Activated CD8-positive, alpha-beta memory T cell treated with anti-CD3 and anti-CD28 coated beads, Interleukin-2, amount 50 U/mL, for 4 hours (primary cell): ENCODE results near the gene BTBD9.
"Not testable (repeated sequence)": the region's sequence is repeated elsewhere in the genome, so short reads cannot be mapped to it uniquely, and the experiment has no call there.

Source experiments
- DNase-seq: peaks from one replicate; pipeline ENCODE4 v3.0.0-alpha.2; 2020

BTBD9 gene

DNA sequence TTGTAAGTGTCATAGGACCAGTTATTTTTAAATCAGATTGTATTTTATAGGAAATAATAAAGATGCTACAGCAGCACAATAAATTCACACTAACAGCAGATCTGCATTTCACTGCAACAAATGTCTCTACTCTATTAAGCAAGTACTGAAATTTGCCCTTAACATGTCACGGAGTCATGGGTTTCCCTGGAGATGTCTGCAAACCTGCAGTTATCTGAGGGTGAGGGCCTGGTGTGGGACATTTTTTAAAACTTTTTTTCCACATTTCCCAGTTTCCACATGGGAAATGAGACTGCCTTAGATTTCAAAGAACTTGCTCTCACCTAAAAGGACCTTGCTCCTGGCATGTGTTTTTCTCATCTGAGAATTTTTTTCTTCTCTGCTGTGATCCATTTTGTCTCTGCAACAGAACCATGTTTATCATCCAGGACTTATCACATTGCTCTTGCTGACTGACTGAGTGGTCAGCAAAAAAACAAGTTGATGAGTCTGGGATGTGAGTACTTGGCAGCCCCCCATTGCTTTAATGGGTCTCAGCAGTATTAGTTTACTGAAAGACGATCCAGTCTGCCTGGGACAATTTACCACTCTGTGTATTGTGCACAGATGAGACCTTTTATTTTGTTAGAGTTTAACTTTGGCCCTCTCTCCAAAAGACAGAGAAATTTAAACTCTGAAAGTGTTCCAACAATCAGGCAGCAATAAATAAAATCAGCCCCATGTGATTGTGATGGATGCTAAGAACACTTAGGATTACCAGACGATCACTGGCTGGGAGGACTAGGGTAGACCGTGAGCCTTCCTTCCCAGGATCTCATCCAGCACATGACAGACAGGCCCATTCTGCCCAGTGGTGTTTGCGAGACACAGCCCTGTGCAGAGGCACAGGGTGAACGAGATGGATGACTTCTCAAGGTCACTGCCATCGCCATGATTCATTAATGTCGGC lies 268.8 kb downstream of the BTBD9 start:
- no peak for DNase-seq

DNA sequence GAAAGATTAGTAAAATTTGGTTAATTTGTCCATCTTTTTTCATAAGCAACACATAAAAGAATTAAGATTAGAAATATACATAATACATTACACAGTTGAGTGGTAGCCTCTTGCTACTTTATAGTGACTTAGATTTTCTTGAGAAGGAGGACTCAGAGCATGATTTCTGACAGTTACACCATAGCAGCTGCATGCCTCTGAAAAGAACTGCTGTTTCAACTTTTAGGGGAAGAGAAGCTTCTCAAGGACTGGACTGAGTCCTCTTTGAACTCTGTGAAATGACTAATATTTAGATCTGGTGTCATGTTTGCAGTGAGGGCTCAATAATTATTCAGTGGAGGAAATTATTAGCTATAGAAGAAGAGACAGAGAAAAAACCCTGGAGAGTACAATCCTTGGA lies 272.5 kb downstream of the BTBD9 start:
- no peak for DNase-seq

DNA sequence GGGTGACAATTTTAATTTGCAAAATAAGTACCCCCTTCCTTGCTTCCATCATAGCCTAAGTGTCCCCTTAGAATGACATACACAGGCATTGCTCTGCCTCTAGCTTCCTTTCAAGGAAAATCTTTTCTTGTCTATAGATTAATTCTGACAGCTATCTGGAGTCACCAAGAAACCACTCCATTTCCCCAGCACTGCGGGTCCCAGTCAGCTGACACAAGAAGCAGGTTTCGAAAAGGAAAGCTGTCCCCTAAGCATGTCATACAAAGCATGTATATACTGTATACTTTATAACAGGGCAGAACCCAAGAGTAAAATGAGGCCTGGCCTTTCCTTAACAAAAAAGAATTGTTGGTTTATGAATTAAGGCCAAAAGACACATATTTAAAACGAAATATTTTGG lies 273.5 kb downstream of the BTBD9 start:
- DNase-seq, result no peak

DNA sequence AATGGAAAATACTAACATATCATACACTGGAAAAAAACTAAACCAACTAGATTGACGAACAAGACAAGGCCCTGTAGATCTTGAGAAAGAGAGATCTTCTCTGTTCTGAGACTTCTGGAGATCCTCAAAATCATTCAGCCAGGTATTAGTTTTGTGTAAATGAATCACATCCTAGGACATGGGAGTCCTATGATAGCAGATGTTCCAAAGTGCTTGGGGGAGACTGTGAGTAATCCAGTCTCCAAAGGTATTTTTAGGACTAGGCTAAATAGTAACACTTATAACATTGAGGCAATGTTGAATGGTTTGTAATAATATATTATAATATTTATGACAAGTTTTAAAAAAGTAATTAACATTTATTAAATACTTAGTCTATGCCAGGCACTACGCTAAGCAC lies 275.0 kb downstream of the BTBD9 start:
- no peak for DNase-seq

DNA sequence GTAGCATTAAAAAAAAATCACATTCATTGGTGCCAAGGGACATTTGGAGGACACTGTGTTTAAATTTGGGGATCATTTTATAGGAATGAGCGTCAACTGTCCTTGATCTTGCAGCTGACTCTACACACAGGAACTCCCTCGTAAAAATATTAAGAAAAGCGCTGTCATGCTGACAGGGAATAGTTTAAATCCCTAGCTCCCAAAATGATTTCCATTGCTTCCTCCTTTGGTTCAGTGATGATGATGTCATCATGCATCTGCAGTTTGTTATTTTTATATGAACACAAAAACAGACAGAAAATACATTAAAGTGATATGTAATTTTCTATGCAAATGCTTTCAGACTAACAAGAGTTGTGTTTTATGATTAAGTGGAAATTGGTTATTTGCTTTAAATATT lies 275.6 kb downstream of the BTBD9 start:
- no peak for DNase-seq

DNA sequence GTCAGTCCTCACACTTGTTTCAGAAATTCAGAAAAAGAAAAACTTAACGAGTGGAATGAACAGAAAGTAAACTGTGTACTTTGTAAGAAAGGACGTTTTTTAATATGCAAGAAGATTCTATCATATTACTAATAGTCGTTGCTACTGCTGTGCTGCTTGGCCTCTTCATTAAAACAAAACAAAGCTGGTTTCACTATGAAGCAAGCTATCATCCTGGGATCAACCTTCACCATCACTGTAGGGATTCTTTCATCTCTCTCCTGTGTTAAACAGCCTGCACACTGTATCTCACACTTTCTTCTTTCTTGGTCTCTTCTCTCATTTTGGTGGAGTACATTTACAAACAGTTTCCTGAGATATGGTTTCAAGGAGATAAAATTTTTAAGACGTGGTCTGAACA lies 284.2 kb downstream of the BTBD9 start:
- DNase-seq, result no peak

DNA sequence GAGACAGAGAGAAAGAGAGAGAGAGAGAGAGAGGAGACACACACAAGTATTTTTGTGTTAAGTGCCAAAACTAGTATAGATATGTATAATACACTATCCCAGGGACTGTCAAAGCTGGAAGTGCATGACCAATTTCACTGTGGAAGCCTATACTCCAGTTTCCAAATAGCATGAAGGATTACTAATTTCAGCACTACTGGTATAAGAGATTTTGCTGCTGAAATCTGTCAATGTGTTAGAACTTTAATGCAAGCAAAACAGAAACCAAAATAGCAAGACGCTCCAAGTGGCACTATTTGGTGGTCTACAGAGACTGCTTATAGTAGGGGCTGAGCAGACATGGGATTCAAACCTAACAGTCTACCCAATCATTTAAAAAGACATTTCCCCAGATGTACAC lies 284.8 kb downstream of the BTBD9 start:
- DNase-seq, result no peak

DNA sequence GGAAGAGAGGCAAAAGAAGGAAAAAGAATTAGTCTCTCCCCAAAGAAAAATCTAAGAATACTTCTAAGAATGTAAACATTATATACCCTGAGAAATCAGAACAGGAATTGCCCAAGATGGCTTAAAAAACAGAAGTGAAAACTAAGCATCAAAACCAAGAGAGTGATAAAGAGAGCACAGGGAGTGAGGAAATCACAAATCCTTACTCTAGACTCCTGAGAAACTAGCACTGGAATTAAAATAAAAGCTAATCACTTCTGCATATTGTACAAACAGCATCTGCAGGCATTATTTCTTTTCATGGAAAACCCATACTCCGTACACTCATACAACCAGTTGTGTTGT lies 285.7 kb downstream of the BTBD9 start:
- DNase-seq, result no peak

DNA sequence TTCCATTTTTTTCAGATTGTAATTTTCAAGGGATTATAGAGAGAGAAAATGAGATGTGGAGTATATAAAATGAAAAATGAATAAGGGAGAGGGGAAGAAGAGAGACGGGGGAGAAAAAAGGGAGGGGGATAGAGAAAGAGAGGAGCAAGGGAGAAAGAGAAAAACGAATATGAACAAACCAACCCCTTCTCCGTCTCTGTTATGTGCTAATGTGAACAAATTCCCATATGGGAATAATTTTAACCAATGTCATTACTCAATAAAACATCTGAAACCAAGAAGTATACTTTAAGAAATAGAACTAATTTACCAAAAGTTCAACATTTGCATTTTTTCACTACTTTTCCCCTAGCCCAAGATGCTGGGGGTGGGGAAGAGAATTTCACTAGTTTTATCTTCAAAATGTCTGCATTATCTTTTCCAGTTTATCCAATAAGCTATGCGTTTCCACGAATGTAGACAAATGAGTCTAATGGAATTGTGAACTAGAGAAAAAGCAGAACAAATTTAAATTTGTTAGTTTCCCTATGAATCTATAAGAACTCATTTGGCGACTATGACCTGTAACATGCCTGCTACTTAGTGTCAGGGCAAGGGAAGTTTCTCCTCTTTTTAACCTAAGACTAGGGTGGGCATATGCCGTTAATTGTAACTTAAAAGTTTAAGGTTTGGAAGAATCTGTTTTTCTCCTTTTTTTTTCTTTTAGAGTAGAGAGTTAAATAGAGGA lies 286.3 kb downstream of the BTBD9 start:
- DNase-seq, result no peak

DNA sequence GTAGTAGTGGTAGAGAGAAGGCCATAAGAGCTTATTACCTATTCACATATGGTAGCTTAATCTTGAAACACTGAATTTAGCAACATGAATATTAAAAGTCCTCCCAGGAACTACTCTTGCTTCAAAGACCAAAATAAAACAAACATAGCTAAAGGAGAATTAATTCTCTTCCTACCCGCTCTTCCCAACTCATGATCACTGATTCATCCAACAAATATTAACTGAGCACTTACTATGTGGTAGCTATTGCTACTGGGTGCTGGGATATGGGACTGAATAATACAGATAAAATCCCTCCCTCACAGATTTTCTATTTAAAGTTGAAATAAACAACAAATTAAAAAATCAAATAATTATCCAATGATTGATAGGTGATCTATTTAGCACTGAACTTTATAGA lies 287.1 kb downstream of the BTBD9 start:
- no peak for DNase-seq

DNA sequence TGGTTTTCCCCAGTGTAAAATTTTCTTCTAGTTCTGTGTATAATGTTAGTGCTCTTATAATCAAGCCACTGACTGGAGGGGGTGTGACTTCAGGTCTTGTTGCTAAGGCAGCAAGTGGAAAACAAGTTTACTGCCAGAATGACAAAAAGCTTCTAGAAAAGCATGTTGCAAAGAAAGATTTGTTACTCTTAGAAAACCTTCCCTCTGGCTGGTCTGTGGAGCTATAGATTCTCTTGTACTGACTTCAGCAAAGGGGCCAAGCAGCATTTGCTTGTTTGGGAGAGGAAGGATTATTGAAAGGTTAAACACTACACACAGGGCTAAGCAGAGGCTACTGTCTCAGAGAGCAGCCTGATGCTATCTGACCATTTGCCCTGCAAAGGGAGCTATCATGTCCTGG lies 288.8 kb downstream of the BTBD9 start:
- DNase-seq, result no peak

DNA sequence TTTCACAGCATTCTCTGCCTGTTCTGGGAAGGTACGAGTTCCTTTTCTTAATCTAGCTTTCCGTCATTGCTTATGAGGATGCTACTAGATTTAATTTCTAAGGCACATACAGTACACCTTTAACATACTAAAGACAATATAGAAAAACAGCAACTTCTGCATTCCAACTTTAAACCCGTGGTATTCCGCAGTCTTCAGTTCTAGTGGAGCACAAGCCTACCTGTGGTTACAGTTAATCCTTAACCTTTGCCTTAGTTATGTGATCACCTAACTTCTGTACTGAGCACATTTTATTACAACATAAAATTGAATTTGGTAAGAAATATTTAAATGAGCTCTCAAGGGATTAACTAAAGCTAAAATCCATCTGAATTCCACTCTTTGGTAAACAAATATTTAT lies 289.5 kb downstream of the BTBD9 start:
- no peak for DNase-seq

DNA sequence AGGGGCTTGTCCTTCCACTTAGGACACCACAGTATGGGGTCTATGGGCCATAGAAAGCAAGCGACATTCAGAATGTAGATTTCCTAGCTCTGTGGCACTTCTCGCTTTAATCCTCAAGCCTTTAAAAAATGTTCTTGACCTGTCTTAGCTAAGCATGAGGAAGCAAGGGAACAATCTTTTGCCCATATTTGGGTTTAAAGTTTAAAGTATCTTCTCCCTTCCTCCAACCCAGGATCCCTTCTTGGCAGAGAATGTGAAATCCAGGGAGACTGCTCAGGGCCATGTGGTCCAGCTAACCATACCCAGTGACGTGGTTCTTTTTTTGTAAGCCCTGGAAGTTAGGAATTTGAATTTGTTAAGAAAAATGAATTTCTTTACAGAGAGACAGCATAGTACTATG lies 289.9 kb downstream of the BTBD9 start:
- DNase-seq, result no peak

DNA sequence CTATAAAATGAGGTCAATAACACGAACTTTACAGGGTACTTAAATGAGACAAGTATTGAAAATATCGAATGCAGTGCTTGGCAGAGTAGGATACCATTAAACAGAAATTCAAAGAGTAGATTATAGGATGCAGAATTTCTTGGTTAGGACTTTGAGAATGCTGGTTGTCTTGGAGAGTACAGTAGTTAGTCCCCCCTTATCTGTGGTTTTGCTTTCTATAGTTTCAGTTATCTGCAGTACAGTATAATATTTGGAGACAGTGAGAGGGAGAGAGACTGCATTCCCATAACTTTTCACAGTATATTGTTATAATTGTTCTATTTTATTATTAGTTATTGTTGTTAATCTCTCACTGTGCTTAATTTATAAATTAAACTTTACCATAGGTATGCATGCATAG lies 290.5 kb downstream of the BTBD9 start:
- no peak for DNase-seq

DNA sequence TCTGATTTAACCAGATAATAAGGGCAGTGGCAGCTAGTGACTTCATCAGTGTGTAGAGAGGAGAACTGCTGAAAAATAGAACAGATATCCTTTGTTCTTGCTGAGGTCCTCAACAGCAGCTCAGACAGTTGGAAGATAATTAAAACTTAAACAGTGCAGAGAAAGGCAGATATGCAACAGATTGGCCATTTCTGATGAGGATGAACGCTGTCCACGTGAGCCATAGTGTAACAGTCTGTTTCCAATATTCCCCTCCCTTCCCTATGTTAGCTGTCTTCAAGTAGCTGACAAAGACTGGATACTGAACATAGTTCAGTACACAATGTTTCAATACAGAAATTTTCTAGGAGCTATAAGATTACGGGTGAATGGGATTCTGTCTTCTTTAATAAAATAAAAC lies 291.4 kb downstream of the BTBD9 start:
- DNase-seq, result no peak

DNA sequence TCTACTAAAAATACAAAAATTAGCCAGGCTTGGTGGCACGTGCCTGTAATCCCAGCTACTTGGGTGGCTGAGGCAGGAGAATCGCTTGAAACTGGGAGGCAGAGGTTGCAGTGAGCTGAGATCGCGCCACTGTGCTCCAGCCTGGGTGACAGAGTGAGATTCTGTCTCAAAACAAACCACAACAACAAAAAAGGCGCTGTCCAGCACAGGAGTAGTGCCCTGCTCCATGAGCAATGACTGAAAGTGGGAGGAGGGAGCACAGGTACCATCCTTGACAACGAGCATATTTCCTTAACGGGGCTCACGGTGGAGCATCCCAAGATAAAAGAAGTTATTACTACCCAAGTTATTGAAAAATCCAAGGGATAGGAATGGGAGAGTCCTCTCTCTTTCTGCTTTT lies 291.9 kb downstream of the BTBD9 start:
- not testable (repeated sequence) for DNase-seq

DNA sequence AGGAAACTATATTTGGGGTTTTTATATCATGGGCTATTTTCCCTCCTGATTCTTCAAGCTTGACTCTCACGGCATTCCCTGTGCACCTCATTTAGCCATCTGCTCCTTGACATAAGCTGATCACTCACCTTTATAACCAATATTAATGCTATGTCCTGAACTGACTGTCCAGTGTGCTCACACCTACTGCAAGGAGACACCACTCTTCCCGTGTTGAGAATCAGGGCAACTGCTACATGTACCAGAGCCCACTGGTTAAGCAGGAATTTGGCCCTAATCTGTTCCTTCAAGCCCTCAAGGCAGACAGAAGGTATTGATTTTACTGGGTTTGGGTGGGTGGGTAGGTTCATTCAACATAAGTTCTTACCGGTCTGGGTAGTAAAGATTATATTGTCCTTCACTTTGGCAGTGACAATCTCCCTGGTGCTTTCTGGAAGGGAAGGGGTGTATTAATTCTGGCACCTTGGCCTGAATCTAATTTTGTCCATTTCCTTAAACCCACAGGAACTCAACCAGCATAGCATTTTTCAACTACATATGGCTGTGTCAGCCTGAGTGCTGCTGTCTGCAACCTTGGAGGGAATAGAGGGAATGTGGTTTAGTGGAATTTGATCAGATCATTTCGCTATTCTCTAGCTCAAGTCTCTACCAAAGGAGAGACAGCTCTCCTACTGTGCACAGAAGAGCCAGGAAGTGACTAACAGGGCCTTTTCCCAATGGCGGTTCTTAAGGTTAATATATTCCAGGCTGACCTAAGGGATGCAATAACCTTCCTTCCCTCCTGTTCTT lies 293.2 kb downstream of the BTBD9 start:
- DNase-seq, result no peak

DNA sequence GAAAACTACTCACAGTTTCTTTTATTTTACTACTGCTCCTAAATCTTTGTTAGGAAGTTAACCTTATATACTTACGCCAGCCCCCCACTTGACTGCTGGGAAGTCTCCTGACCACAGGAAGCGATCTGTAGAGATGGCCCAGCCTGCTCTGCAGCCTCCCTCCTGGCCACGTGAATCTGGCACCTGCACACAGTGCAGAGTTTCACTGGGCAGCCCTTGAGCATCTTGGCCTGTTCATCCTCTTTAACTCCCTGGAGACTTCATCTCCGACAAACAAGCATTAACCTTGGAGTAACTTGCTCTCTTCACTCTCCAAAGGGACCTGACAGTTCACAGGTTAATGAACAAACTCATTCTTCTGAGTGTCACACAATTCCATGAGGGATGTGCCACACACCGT lies 294.1 kb downstream of the BTBD9 start:
- no peak for DNase-seq

DNA sequence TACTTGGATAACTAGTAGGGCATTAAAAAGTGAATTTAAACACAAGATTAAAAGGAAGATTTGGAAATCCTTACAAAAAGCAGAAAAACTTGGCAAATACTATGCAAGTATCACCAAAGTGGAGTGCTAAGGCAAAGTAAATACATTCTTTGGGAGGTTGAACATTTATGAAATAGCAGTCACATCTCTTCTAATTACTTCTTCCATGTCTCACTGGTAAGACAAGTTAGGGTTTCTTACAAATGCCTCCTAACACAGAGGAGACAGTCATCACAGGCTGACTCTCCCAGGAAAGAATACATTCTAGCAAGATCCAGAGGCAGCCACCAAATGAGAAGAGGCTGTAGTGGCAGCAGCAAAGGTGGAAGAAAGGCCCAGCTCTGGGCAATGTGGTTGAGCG lies 298.2 kb downstream of the BTBD9 start:
- DNase-seq, result no peak

DNA sequence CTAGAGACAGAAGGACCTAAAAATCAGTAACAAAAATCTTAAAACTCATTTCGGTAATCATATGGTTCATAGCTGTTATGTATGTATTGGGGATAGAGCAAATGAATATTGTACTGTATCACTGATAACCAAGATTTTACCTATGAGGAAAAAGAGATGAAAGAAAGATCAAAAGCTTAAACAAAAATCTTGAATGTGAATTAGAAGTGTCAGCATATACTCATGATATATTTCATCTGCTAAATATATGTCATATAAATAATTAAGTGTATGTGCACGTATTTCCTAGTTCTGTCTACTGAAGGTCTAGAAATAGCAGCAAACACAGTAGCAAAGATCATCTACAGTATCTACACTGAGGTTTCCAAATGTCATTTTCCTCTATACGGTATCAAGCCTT lies 299.8 kb downstream of the BTBD9 start:
- DNase-seq, result no peak

DNA sequence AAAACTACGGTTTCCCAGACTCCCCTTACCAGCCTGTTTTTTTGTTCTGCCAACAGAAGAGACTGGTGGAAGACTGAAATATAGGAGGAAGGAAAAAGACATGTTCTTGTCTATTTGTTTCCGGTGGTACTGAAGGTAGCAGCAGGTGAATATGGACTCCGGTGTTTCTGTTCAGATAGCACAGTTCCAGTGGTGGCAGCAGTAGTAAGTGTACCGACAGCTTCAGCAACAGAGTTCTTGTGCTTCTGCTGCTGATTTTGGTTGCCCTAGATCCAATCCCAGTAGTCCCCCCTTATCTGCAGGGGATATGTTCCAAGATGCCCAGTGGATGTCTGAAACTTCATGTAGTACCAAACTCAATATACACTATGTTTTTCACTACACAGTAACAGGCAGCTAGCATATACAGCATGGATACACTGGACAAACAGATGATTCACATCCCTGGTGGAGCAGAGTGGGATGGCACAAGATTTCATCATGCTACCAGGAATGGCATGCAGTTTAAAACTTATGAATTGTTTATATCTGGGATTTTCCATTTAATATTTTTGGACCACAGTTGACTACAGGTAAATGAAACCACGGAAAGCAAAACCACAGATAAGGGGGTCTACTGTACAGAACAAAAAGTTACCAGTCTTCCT lies 301.8 kb downstream of the BTBD9 start:
- no peak for DNase-seq

DNA sequence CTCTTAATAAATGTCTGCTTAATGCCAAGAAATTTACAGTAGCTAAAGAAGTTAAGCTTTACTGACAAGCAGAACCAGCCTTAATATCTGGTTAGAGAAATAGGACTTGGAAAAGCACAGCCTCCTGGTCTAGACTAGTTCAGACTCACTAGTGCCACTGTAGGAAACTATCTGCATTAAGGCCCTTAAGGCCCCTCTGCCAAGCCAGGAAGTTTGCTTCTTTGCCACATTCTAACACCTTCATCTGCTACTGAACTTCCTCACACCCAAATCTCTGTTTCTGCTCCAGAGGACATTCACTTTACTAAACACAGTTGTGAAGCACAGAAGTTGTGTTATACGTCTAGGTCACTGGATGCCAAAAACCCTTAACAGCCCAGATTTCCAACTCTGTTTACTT lies 302.8 kb downstream of the BTBD9 start:
- DNase-seq, result no peak

DNA sequence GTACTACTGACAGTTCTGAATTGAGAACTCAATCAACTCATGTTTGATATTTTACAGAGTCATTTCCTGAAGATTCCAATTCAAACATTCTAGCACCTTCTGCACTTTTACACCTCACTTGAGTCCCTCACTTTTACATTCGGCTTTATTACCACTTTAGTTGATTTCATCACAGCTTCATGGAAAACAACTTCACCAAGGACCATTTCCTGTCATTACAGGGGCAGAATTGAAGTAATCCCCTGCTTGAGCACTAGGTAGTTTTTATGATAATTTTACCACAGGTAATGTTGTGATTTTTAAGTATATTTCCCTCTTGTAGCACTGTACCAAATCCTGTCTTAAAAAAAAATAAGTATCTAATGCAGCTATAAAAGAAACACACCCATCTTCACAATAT lies 312.9 kb downstream of the BTBD9 start:
- no peak for DNase-seq
